K562 (cell line): ENCODE data around the gene SLC17A2.

Experiments
- RBM17 ChIP-seq: fragments of 200-400 bp; formaldehyde crosslinking; IDR thresholded peaks from 2 replicates; pipeline ENCODE4 v1.6.1; 2017; ENCODE audit warnings: low read depth, mild to moderate bottlenecking, low read length, borderline replicate concordance
- TF ChIP-seq, protein P1 (sequence below): fragments of 450-650 bp; IDR thresholded peaks from 2 replicates; pipeline ENCODE4 v1.7.0; 2016; ENCODE audit warnings: borderline replicate concordance

DNA sequence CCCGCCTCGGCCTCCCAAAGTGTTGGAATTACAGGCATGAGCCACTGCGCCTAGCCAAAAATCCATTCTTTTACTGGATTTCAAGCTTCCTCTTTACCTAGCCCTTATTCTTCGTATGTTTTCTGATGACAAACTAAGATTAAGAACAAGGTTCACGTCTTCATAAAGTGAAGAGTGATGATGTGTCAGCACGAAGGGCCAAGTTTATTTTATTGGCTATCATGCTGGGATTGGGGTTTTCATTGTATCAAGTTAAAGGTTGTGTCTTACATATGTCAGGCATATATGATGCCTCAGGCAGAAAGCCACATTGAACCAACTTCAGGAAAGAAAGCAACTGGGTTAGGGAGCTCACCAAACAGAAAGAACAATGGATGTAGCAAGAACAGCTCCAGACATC lies 36.7 kb downstream of the SLC17A2 start:
- TF ChIP-seq RBM17, result no peak
- TF ChIP-seq, protein P1, sequence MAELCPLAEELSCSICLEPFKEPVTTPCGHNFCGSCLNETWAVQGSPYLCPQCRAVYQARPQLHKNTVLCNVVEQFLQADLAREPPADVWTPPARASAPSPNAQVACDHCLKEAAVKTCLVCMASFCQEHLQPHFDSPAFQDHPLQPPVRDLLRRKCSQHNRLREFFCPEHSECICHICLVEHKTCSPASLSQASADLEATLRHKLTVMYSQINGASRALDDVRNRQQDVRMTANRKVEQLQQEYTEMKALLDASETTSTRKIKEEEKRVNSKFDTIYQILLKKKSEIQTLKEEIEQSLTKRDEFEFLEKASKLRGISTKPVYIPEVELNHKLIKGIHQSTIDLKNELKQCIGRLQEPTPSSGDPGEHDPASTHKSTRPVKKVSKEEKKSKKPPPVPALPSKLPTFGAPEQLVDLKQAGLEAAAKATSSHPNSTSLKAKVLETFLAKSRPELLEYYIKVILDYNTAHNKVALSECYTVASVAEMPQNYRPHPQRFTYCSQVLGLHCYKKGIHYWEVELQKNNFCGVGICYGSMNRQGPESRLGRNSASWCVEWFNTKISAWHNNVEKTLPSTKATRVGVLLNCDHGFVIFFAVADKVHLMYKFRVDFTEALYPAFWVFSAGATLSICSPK, result no peak
